HCEC 1CT (cell line): ENCODE data around the gene PGR.

Experiments used
- DNase-seq: peaks from one replicate; pipeline ENCODE4 v3.0.0-alpha.2; 2017

Gene PGR

GRCh38 chr11:101129203-101129943, at the start of gene PGR:
PGR (minus strand) TSS chr11:101129813; CDS start chr11:101129070, 743 bp downstream.
- DNase-seq: no peak

GRCh38 chr11:101176381-101176780, 46.8 kb upstream of the PGR start:
- DNase-seq: no peak

GRCh38 chr11:101169944-101170343, 40.3 kb upstream of the PGR start:
- DNase-seq: no peak

DNA sequence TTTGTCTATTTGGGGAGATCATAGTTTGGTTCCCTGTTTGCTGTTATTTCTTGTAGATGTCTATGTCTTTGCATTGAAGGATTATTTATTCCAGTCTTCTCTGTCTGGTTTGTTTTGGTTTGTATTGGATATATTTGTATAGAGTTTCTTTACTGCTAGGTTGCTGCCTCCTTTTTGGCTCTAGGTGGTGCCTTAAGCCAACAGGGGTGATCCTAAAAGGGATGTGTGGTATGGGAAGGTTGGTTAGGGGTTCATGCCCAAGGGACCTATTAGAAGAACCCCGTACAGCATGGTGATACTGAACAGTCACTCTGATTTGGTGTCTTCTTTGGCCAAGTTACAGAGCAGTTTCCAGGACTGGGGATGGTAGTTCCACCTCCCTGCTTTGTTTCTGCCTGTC, 36.4 kb upstream of the PGR start:
- no peak for DNase-seq

DNA sequence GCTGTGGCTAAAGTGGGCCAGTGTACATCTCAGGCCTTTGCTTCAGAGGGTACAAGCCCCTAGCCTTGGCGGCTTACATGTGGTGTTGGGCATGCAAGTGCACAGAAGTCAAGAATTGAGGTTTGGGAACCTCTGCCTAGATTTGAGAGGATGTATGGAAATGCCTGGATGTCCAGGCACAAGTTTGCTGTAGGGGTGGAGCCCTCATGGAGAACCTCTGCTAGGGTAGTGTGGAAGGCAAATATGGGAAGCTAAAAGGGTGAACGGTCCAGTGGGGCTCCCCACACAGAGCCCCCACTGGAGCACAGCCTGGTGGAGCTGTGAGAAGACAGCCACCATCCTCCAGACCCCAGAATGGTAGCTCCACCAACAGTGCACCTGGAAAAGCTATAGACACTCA, 28.5 kb upstream of the PGR start:
- DNase-seq: no peak

DNA sequence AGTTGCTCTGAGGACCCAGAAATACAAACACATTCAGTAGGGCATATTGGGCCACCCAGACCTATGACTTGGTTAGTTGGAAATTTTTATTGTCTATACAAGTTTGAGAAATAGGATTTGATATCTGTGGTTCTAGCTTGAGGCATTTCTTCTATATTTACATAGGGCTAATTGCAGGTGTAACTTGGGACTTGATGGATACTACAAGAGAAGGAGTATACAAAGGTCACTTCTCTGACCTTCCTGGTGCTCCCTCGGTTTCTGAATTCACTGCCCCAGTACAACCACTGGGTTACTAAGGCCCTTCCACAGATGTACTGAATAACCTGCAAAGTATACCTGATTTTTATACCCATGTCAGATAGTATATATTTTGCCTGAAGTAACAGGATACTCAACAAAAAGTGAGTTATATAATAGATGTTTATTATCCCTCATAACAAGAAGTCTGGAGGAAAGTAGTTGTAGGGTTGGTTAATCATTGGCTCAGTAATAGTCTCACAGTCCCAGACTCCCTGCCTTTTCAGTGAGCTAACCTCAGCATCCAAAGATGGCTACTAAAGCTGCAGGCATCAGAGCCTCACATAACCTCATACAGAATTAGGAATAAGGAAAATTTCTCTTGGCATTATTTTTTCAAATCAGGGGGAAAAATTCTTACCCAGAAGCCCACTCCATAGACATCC, 8.8 kb upstream of the PGR start:
- DNase-seq: no peak

- DNase-seq: no peak
These were observed 3.6 kb upstream of the PGR start for GRCh38 chr11:101133190-101133589.

DNA sequence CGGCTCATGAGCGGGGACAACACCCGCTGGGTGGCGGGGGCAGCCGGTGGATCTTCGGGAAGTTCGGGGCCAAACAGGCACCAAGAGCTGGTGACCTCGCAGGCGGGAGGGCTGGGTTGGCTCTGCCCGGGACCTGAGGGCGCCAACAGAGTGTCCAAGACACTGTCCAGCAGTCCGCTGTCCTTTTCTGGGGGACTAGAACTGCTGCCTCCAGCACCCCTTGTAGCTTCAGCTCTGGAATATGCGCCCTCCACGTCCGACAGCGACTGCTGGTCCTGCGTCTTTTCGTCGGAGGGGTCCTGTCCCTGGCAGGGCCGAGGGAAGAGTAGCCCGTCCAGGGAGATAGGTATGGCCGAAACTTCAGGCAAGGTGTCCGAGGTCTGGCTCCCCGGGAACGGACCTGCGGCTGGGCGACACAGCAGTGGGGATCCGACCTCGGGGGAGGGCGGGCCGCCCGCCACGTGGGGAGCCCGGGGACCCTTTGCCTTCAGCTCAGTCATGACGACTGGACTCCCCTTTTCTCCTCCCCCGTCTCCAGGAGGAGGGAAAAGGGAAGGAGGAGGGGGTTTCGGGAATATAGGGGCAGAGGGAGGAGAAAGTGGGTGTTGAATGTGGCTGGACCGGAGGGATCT, 926 bp downstream of the PGR start:
- DNase-seq: no peak

DNA sequence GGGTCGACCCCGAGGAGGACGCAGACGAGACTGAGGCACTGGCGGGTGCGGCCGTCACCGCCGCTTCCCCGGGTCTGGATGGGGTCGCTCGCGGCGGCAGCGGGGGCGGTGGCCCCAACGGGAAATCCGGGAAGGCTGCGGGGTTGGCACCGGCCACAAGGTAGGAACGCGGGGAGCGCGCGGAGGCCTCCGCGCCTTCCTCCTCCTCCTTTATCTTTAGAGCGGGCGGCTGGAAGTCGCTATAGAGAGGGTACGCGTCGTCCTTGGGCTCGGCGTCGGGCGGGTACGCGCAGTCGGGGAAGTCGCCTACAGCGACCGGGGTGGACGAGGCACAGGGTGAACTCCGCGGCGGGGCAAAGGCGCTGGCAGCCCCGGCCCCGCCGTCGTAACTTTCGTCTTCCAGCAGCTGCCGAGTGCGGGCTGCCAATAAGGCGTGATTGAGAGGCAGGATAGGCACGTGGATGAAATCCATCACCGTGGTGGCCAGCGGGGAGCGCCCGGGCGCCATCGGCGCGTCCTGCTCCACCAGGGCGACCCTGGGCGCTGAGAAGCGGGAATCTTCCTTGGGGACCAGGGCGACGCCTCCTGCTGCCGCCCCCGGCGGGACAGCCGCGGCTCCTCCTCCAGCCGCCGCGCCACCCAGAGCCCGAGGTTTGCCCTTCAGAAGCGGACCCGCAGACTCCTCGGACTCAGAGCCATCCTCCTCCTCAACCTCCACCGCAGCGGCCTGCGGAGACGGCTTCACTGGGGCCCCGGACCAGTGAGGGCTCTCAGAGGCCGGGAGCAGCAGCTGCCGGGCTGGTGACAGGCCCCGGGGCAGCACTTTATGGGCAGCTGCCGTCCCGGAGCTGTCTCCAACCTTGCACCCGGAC, 1.7 kb downstream of the PGR start:
- no peak for DNase-seq

GRCh38 chr11:101127197-101127698, 2.4 kb downstream of the PGR start:
- DNase-seq: no peak

- no peak for DNase-seq
These were observed 2.9 kb downstream of the PGR start for GRCh38 chr11:101126551-101127196.

DNA sequence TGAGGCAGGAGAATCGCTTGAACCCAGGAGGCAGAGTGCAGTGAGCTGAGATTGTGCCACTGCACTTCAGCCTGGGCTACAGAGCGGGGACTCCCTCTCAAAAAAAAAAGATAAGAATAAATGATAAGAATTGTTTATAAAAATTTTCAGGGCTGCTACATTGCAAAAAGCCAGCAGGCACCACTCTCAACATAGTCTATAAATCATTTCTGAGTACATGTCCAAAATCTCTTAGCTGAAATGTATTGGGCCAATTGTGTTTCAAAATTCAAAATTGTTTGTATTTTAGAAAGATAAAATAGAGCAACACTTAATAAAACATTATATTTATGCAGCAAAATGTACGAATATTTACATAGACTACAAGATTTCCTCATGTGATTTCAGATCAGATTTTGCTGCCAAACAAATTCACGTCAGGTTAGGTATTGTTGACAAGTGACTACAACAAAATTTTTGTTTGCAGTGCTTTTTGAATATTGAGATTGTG, 13.9 kb downstream of the PGR start:
- no peak for DNase-seq

GRCh38 chr11:101113540-101113939, 16.1 kb downstream of the PGR start:
- no peak for DNase-seq

DNA sequence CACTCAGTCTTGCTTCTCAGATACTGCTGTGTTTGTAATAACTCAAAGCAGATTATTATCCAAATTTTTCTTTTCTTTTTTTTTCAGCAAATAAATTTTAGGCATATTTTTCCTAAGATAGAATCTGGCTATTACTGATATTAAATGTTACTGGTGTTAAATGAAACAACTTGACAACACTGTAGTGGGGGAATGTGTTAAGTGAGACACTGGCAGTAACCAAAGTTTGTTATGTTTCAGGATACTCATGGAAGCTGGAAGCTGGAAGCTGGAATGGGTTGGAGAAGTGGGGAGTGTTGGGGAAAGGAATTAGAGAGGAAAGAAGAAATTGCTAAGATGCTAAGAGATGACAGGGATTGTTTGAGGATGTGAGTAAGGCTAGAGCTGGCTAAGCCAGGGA, 24.9 kb downstream of the PGR start:
- DNase-seq: no peak

- no peak for DNase-seq
These were observed 26.2 kb downstream of the PGR start for GRCh38 chr11:101103433-101103832.

DNA sequence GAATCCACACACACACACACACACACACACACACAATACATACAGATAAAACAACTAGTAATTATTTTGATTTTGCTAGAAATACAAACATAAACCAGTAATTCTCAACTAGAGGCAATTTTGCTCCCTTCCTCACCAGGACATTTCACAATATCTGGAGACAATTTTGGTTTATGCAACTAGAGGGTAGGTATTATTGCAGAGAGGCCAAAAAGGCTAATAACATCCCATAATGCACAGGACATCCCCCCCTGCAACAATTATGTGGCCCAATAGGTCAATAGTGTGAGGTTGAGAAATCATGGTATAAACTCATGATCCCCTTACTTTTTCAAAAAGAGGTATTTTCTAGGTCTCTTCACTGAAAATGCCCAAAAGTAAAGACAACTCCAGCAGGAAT, 29.0 kb downstream of the PGR start:
- no peak for DNase-seq

DNA sequence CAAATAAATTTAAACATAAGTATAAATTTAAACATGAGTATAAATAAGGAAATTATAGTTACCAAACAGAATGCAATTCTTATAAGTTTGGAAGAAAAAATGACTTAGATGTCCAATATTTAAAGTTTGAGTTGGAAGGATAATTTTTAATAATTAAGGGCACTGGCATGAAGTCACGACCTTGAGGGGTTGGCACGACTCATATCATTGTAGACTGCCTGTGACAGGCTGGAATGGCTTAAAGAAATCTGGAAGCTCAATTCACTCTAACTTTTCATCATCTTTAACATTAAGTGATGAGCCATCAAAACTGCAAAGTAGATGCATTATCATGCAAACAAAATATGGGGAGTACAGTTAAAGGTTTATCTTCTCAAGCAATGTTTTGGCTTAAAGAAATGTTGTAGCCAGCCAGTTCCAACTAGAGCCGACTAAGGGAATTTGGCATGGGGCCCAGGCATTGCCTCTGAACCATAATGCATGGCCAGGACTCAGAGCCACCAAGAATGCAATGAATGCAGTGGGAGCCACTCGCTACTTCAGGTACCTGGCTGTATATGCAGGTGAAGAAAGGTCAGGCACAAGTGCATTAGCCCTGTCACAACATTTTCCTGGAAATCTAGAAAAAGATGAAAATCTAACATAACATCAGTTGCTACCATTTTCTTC, 33.4 kb downstream of the PGR start:
- DNase-seq: no peak

DNA sequence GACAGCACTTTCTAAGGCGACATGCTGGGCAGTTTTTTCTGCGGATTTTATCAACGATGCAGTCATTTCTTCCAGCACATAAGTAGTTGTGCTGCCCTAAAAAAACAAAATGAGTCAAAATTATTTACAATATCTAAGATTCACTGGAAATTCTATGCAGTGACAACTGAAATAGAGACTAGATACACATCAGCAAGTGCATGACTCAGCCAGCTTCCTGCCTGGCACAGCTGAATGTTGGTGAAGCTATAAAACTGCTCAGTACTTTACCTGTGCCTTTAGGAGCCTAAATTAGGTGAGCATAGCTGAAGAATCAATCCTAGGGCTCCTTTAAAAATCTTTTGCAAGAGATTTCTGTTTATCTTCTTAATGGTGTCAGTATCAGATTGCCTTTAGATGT, 37.8 kb downstream of the PGR start:
- DNase-seq: no peak

GRCh38 chr11:101090679-101091270, 38.8 kb downstream of the PGR start:
- no peak for DNase-seq

DNA sequence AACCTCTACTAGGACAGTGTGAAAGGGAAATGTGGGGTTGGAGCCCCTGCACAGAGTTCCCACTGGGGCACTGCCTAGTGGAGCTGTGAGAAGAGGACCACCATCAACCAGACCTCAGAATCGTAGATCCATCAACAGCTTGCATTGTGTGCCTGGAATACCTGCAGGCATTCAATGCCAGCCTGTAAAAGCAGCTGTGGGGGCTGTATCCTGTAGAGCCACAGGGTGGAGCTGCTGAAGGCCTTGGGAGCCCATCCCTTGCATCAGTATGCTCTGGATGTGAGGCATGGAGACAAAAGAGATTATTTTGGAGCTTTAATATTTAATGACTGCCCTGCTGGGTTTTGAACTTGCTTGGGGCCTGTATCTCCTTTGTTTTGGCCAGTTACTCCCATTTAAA, 46.3 kb downstream of the PGR start:
- DNase-seq: no peak

DNA sequence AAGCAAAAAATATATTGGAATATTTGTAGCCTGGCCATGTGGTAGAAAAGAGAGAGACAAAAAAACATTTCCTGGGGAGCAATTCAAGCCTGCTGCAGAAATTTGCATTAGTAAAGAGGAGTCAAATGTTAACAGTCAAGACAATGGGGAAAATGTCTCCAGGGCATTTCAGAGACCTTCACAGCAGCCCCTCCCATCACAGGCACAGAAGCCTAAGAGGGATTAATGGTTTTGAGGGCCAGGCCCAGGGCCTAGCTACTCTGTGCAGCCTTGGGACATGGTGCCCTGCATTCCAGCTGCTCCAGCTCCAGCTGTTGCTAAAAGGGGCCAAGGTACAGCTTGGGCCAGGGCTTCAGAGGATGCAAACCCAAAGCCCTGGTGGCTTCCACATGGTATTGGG, 46.8 kb downstream of the PGR start:
- DNase-seq: no peak
